ENCODE measurements around the gene FOXO4. TPM values are rescaled to one million over a fixed set of nuclear protein-coding genes. Genes with fewer than 3 reads are reported as not detected.

The FOXO4 gene
- total and polyA plus RNA-seq, 8 donors, result 13.2 to 21.4 (median 19.1) TPM

GRCh38 chrX:71103110-71103983, 7.7 kb downstream of the FOXO4 start:
- no peaks in the 10 kb centered on the region for H3K9me3 ChIP-seq
- ATAC-seq, result peak; percentile 40
- intact Hi-C loops (cut with DNase I), result no loop called here
- H3K27me3 ChIP-seq, result no peaks in the 10 kb centered on the region
- H3K4me3 ChIP-seq, result no peak overlapping the region
- no peak for TF ChIP-seq CTCF (IDR thresholded peaks at IDR 0.05)
- peaks cover 0 to 7% of the 10 kb centered on the region in 2 donors for H3K36me3 ChIP-seq
- DNase-seq, result peak in 1 of 4 donors; percentile 40
- peak overlapping the region; percentile 39 to 61 for H3K27ac ChIP-seq
- peaks cover 3 to 35% of the 10 kb centered on the region in 2 donors for H3K4me1 ChIP-seq

GRCh38 chrX:71105628-71106027, 10.0 kb downstream of the FOXO4 start:
- no peak for DNase-seq
- no peak overlapping the region for H3K27ac ChIP-seq

GRCh38 chrX:71106427-71106826, 10.8 kb downstream of the FOXO4 start, which contains the start of gene CXorf65:
Gene CXorf65 (minus strand): TSS chrX:71106740. CDS start chrX:71106556, 184 bp downstream.
- TF ChIP-seq CTCF (IDR thresholded peaks at IDR 0.05), result no peak
- no peak within 1 kb of the TSS for H3K4me3 ChIP-seq
- ATAC-seq, result no peak
- peaks cover 3 to 34% of the 10 kb centered on the region in 2 donors for H3K4me1 ChIP-seq
- no peak within 1 kb of the TSS for H3K27ac ChIP-seq
- intact Hi-C loops (cut with DNase I), result no loop called here
- H3K36me3 ChIP-seq, result peaks cover 0 to 4% of the 10 kb centered on the region in 2 donors
- H3K27me3 ChIP-seq, result no peaks in the 10 kb centered on the region
- no peak for DNase-seq
- H3K9me3 ChIP-seq, result no peaks in the 10 kb centered on the region

More at GRCh38 chrX:71105628-71106027, 10.0 kb downstream of the FOXO4 start:
- intact Hi-C loops (cut with DNase I), result no loop called here
- H3K27me3 ChIP-seq, result no peaks in the 10 kb centered on the region
- H3K4me1 ChIP-seq, result peaks cover 3 to 34% of the 10 kb centered on the region in 2 donors
- no peaks in the 10 kb centered on the region for H3K9me3 ChIP-seq
- TF ChIP-seq CTCF (IDR thresholded peaks at IDR 0.05), result no peak
- no peak for ATAC-seq
- H3K4me3 ChIP-seq, result no peak overlapping the region
- peaks cover 0 to 7% of the 10 kb centered on the region in 2 donors for H3K36me3 ChIP-seq

GRCh38 chrX:71107245-71107644, 11.6 kb downstream of the FOXO4 start:
- Histone ChIP-seq H3K4me3 (no peak overlapping the region), H3K27ac (no peak overlapping the region), H3K9me3 (no peaks in the 10 kb centered on the region), H3K4me1 (peaks cover 3 to 34% of the 10 kb centered on the region in 2 donors), H3K36me3 (no peaks in the 10 kb centered on the region), H3K27me3 (no peaks in the 10 kb centered on the region)
- no peak for TF ChIP-seq CTCF (IDR thresholded peaks at IDR 0.05)
- no peak for ATAC-seq
- intact Hi-C loops (cut with DNase I), result no loop called here
- no peak for DNase-seq

GRCh38 chrX:71107762-71108360, 12.2 kb downstream of the FOXO4 start:
- no peak for TF ChIP-seq CTCF (IDR thresholded peaks at IDR 0.05)
- no peak for DNase-seq
- intact Hi-C loops (cut with DNase I), result no loop called here
- Histone ChIP-seq H3K4me3 (no peak overlapping the region), H3K27me3 (no peaks in the 10 kb centered on the region), H3K36me3 (no peaks in the 10 kb centered on the region), H3K27ac (no peak overlapping the region), H3K9me3 (no peaks in the 10 kb centered on the region), H3K4me1 (peaks cover 3 to 29% of the 10 kb centered on the region in 2 donors)
- ATAC-seq, result no peak
